GM19397 (cell line): ENCODE results near the gene MRPL9.
A peak's percentile ranks its signal among the peaks of the same experiment; 100 is the strongest.
"Not testable (repeated sequence)": the region's sequence is repeated elsewhere in the genome, so short reads cannot be mapped to it uniquely, and the experiment has no call there.

ENCODE experiments used
- ATAC-seq: cut with Tn5 transposase; IDR thresholded peaks from one replicate; pipeline ENCODE4 v1.9.1; 2021; ENCODE audit warnings: mild to moderate bottlenecking, moderate library complexity; ENCODE audit not compliant: unreplicated experiment

Gene MRPL9

GRCh38 chr1:151737026-151737425 is 26.3 kb downstream of the MRPL9 start:
- no peak for ATAC-seq

- not testable (repeated sequence) for ATAC-seq
Observed at GRCh38 chr1:151733995-151734394, 29.3 kb downstream of the MRPL9 start.

- no peak for ATAC-seq
Observed at GRCh38 chr1:151733126-151733525, 30.2 kb downstream of the MRPL9 start.

GRCh38 chr1:151729966-151730291 is 33.4 kb downstream of the MRPL9 start:
- no peak for ATAC-seq

- ATAC-seq, result no peak
Observed at GRCh38 chr1:151729157-151729965, 33.9 kb downstream of the MRPL9 start.

GRCh38 chr1:151728151-151729054 is 34.9 kb downstream of the MRPL9 start:
- ATAC-seq, result no peak

- ATAC-seq, result no peak
Observed at GRCh38 chr1:151723726-151724370, 39.4 kb downstream of the MRPL9 start.

- ATAC-seq, result no peak
Observed at GRCh38 chr1:151721788-151722510, 41.3 kb downstream of the MRPL9 start.

GRCh38 chr1:151720974-151721787 is 42.1 kb downstream of the MRPL9 start, which contains the start of gene RIIAD1:
RIIAD1 (plus strand) TSS chr1:151721522; CDS start chr1:151721537, 15 bp downstream.
- peak; percentile 69 for ATAC-seq

GRCh38 chr1:151720554-151720953 is 42.7 kb downstream of the MRPL9 start:
- ATAC-seq, result no peak

- ATAC-seq, result no peak
Observed at GRCh38 chr1:151720125-151720524, 43.2 kb downstream of the MRPL9 start.

GRCh38 chr1:151718666-151719065 is 44.6 kb downstream of the MRPL9 start:
- no peak for ATAC-seq

- ATAC-seq, result no peak
Observed at GRCh38 chr1:151718011-151718431, 45.3 kb downstream of the MRPL9 start.

GRCh38 chr1:151716771-151717631 is 46.3 kb downstream of the MRPL9 start, which contains the start of gene CELF3:
CELF3 (minus strand) TSS chr1:151716803; CDS start chr1:151716020, 783 bp downstream.
- ATAC-seq, result no peak

GRCh38 chr1:151716405-151716762 is 46.9 kb downstream of the MRPL9 start:
- no peak for ATAC-seq

GRCh38 chr1:151715726-151716404 is 47.4 kb downstream of the MRPL9 start:
- ATAC-seq, result no peak

- ATAC-seq, result no peak
Observed at GRCh38 chr1:151714820-151715725, 48.2 kb downstream of the MRPL9 start.
